IPS-11a (cell line): Measurements from ENCODE around the gene ADGRD1.

ENCODE experiments used
- H3K4me3 ChIP-seq: one replicate; pipeline ENCODE4 v1.5.1; 2013; ENCODE audit warnings: low read depth, low read length, control low read depth

The ADGRD1 gene

DNA sequence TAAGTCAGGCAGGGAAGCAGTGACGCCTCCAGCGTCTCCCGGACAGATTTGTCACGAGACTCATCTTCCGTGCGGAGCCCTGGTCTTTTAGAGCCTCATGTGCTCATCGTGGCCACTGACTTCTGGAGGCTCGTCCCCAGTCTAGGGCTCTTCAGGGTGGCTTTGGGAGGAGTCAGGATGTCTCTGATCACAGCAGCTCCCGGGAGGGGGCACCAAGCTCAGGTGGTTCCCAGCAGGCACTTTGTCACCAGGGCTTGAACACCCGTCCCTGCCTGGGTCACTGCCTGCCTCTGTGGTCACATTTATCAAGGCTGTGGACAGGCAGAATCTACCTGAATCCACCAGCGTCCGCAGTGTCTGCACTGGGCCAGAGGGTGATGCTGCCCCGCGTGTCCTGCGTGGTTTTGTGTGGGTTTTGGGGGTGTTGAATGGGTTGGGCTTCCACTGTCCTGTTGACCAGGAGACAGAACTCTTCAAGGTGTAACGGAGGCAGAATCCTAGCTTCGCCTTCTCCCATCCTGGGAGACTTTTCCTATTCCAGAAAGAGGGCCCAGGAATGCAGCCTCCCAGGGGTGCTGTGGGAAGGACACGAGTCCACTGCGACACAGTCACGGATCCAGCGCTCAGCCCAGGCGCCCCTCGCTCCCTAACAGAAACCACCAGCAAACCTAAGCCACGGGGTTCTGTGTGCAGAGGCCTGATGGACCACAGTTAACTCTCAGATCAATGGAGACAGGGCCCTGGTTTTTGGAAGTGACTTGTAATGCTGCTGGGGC lies 132.3 kb downstream of the ADGRD1 start:
- H3K4me3 ChIP-seq: no peak overlapping the region

GRCh38 chr12:131087302-131087818 lies 133.7 kb downstream of the ADGRD1 start:
- H3K4me3 ChIP-seq: no peak overlapping the region

DNA sequence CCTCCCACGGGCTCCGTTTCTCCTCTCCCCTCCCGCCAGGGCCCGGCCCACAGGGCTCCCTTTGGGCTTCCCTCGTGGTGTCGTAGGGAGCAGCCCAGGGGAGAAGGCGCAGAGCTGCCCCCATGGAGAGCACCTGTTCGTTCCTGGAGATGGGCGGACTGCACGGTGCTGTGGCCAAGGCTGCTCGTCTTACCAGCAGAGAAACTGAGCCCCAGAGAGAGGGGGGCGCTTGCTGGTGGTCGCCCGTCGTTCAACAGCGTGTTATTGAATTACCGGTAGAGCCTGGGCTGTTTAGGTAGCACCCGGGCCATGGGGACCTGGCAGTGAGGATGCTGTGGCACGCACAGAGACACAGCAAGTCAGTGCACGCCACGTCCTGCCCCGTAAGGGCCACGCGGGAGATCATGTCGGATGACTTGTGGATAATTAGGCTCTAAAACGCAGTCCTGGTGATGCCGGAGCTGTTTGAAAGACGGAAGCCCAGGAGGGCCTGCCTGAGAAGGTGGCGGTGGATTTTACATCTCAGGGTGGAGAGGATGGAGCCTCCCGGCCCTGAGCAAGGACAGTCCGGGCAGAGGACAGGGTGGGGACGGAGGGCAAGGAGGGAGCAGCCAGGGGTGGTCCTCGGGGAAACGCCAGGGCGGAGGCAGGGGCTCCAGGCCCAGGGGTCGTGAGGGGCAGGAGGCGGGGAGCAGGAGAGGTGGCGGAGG lies 134.4 kb downstream of the ADGRD1 start:
- no peak overlapping the region for H3K4me3 ChIP-seq

DNA sequence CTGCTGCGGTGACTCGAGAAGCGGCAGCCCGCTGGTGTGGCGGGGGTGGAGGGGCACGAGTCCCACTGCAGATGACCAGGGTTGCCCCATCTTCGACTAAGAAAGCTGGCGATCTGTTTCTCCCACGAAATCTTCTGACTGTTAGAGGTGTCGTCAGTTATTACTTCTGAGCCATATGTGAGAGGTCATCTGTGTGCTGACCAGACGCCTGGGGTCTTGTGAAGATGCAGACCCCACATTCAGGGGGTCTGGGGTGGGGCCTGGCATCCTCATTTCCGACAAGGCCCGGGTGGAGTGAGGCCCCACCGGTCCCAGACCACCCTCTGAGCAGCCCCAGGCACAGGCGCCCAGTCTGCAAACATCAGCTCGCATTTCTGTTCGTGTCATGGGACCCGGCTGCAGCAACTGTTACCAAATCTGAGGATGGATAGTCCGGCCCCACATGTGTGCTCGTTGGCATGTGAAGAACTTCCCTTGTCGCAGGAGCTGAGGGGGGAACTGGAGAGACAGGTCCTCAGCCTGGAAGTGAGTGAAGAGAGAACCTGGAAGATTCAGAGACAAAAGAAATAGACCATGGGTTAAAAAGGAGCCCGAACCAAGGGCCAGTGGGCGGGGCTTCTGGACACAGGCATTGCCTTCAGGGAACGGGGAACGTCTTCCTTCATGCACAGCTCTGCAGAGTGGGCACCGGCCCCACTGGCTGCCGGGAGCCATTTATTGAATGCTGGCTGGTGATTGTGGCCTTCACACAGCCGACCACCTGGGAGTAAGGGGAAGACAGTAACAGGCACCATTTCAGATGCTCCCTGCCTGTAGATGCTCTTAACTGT lies 135.2 kb downstream of the ADGRD1 start:
- H3K4me3 ChIP-seq: no peak overlapping the region

- no peak overlapping the region for H3K4me3 ChIP-seq
These were observed 136.0 kb downstream of the ADGRD1 start for GRCh38 chr12:131089531-131090273.

DNA sequence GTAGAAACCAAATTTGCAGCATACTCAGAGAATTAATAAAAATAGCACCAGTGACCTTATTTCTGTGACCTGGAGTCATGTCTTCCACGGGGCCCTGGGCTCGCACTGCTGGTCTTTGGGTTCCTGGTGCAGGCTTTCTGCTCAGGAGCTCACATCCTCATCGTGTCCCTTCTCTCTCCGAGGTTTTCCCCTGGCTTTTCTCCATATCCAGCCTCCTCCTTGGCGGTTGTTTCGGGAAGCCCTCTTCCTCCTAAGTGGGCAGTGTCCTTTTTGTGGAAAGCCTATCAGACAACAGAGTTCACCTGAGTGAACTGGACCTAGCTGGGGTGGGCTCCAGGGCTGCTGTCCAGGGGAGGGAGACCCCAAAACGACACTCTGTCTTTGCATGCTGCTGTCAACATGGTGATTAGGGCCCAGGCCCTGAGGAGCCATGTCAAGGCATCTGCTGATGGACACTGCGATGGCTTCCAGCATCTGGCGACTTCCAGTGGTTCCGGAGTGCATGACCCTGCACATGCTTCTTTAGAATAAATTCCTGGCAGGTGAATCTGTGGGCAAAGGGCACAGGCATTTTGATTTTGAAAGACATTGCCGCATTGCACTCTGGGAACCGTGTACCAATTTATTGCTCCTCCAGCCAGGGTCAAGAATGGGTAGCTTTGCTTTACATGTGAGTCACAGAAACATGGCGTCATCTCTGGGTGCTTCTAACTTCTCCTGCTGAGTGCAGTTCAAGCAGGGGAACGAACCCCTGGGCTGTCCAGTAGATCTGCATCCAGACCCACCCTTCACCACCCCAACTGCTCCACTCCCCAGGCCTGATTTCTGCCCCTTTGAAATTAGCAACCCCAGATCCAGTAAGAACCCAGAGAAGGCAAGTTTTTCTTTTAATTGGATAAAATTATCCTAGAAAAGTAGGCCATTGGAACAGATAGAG lies 136.8 kb downstream of the ADGRD1 start:
- no peak overlapping the region for H3K4me3 ChIP-seq

GRCh38 chr12:131091413-131091975 lies 137.8 kb downstream of the ADGRD1 start:
- H3K4me3 ChIP-seq: no peak overlapping the region

DNA sequence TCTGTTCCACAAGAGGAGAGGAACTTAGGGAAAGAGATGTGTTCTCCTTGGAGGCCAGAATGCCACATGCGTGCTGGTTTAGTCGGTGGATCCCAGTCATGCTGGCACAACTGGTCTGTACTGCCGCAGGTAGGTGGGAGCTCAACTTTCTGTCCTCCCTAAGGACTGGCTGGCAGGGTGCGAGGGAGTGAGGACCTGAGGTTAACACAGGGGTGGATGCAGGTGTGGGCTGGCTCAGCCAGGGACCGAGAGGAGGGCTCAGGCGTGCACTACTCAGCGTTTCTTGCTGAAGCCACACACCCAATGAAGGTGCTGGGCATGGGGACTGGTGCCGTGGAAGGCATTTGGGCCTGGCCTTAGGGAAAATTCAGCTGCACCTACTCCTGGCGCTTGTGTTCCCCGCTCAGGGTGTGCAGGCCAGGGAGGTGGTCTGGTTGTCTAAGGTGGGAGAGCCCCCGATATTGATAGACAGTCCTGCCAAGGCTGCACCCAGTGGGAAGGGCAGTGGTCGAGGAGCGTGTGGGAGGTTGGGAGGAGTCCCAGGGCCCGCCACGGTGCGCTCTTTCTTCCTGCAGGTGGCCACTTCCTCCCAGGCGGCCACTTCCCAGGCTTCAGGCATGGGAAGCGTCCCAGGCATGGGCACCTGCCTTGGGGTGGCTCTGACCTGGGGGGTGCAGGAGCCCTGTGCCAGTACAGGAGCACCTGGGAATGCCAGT lies 138.4 kb downstream of the ADGRD1 start:
- H3K4me3 ChIP-seq: no peak overlapping the region

DNA sequence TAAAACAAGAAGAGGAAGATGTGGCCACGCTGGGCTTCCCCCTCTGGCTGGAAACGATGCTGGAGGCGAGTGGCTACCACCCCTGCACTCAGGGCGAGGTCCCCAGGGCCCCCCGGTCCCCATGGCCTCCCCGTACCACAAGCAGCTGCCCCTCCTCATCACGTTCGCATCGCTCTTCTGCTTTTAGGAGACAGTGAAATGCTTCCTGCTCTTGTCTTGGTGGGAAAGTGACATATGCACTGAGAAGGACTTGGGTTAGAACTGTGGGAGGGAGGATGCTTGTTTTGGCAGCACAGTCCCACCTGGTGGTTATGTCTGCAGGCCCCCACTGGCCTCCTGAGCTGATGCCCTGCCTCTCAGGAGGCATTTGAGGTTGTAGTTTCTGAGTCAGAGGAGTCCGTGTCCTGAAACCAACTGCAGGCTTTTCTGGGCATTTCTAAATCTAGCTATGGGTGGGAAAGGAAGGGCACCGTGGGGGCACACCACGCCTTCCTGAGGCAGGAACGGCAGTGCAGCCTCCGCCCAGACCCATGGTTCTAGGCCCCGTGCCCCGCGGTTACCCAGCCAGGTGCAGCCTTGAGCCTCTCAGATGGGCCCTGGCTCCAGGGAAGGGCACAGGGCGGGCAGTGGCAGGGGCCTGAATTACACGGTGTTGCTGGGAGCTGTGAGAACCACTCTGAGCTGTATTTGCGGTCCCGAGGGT lies 139.3 kb downstream of the ADGRD1 start:
- no peak overlapping the region for H3K4me3 ChIP-seq

GRCh38 chr12:131093604-131093955 lies 139.9 kb downstream of the ADGRD1 start:
- H3K4me3 ChIP-seq: no peak overlapping the region

- H3K4me3 ChIP-seq: no peak overlapping the region
These were observed 140.5 kb downstream of the ADGRD1 start for GRCh38 chr12:131093971-131094830.

DNA sequence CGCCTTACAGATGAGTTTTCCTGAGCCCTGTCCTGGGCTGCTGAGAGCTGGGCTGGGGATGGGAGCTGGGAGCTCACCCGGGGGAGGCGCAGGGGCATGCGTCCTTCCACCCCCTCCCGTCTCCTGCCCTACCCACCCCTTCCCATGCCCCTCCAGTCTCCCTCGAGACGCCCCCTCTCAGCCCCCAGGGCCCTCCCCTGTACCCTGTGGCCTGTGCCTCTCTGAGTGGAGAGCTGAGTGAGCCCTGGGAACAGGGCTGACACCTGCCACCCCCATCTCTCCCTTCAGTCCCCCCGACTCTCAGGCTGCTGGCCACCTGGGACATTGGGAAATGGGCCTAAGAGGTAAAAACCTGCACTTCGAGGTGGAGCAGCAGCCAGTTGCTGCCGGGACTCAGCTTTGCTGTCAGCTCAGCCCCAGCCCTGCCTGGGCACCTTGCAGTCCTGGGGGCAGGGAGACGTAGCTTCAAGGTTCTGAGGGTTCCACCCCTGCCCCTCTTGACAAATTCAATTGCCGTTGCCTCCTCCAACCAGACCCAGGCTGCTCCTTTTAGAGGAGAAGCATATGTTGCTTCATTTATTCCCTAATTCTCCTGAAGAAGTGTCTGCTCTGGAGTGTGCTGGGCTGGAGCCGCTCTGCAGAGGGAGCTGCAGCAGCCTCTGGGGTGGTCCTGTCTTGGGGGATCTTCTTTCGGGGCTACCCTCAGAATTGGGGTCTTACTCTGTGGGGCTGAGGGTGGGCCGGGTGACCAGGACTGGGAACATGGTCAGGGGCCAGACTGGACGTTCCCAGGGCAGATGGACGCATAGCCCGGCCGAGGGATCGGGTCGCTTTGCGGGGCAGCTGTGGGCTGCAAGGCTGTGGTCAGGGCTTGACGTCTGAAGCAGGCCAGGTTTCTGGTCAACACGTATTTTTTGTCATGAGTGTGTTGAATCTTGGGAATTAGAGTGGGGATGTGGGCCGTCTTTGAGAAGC lies 141.4 kb downstream of the ADGRD1 start:
- no peak overlapping the region for H3K4me3 ChIP-seq

- H3K4me3 ChIP-seq: no peak overlapping the region
These were observed 142.3 kb downstream of the ADGRD1 start for GRCh38 chr12:131095826-131096680.

DNA sequence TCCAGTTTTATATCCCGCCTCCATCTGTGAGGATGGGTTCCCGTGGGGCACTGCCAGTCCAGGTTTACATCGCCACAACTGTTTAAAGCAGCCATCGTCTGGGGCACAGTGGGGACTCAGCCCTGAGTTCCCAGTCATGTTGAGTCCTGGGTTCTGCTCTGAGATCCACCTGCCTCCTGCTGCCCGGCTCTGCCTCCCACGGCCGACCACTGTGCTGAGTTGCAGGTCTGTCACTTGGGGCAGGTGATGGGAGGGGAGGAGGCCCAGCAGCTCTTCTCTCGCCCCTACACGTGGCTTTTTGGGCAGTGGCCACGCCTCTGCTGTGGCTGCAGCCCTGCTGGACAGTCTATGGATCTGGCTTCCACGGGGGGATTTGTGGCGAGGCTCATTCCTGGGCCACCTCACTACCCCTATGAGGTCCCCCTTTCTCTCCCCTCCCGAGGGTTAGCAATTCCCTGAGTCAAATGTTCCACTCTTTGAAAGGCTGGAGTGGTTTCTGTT lies 143.0 kb downstream of the ADGRD1 start:
- no peak overlapping the region for H3K4me3 ChIP-seq
